ENCODE measurements around the gene SFMBT2.

The SFMBT2 gene

GRCh38 chr10:7445474-7446185 is 34.8 kb upstream of the SFMBT2 start:
- ChIA-PET POLR2A (interaction anchor here (1.4 kb wide), 1 partner anchor 9 kb away, joined by 6 read pairs; no protein-coding TSS in a partner anchor), CTCF (interaction anchor here (0.6 kb wide), 1 partner anchor 1866 kb away, joined by 3 read pairs; no protein-coding TSS in a partner anchor)
- no peak for TF ChIP-seq ZNF384 (IDR thresholded peaks at IDR 0.05)
- TF ChIP-seq BHLHE40 (IDR thresholded peaks at IDR 0.05; ENCODE audit: borderline replicate concordance) = no peak
- no peak for TF ChIP-seq SUZ12 (IDR thresholded peaks at IDR 0.05)
- TF ChIP-seq ARNT (IDR thresholded peaks at IDR 0.05) = no peak
- no peak for TF ChIP-seq ELF4 (IDR thresholded peaks at IDR 0.05)
- no peak for TF ChIP-seq TARDBP (IDR thresholded peaks at IDR 0.05)
- no peak for TF ChIP-seq SP1 (IDR thresholded peaks at IDR 0.05)
- TF ChIP-seq HDGF (IDR thresholded peaks at IDR 0.05; ENCODE audit: borderline replicate concordance) = no peak
- TF ChIP-seq FOXK2 (IDR thresholded peaks at IDR 0.05) = no peak
- no peak for TF ChIP-seq PKNOX1 (IDR thresholded peaks at IDR 0.05)
- TF ChIP-seq LEF1 (IDR thresholded peaks at IDR 0.05; ENCODE audit: borderline replicate concordance) = no peak
- no peak for TF ChIP-seq FOXM1 (IDR thresholded peaks at IDR 0.05; ENCODE audit: borderline replicate concordance)
- no peak for DNase-seq (ENCODE audit: extremely low spot score)

DNA sequence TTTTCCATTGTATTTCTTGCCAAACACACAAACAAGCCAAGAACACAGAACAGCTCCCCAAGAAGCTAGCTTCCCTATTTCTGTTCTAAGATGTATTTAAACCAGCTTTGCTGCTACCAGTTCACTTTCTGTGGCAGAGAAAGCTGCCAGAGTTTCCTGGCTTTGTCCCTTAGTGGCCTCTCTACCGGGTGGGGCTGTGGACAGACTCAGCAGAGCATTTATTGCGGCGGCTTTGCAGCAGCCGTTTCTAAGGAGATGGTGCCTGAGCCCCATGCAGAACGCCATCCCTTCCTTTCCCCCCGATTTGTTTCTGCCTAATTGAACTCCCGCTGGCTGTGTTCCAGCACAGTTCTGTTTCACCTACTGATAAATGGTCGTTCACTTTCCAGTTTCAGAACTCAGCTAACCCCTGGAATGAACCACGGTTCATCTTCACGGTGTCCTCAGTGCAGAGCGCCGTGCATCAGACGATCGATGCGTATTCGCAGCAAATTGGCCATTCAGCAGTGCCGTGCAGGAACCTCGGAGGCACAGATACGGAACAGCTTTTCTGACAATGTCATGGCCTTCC is 33.8 kb upstream of the SFMBT2 start:
- DNase-seq (ENCODE audit: extremely low spot score) = peak; percentile 31
- CTCF ChIA-PET = interaction anchor here (0.5 to 0.8 kb wide), 2 partner anchors 44 to 134 kb away, joined by 3 read pairs; no protein-coding TSS in a partner anchor
- TF ChIP-seq ZNF384 (IDR thresholded peaks at IDR 0.05) (no peak), HDGF (IDR thresholded peaks at IDR 0.05; ENCODE audit: borderline replicate concordance) (no peak), L3MBTL2 (conservative IDR thresholded peaks at IDR 0.05) (no peak)
- POLR2A ChIA-PET = interaction anchor here (1.2 to 1.4 kb wide), 3 partner anchors 8 to 50 kb away, joined by 3 to 6 read pairs (median 4); no protein-coding TSS in a partner anchor

- TF ChIP-seq FOXM1 (IDR thresholded peaks at IDR 0.05; ENCODE audit: borderline replicate concordance) (no peak), FOXK2 (IDR thresholded peaks at IDR 0.05) (no peak), SP1 (IDR thresholded peaks at IDR 0.05) (no peak), NFRKB (IDR thresholded peaks at IDR 0.05) (no peak), L3MBTL2 (conservative IDR thresholded peaks at IDR 0.05) (no peak), HDGF (IDR thresholded peaks at IDR 0.05; ENCODE audit: borderline replicate concordance) (no peak), SUZ12 (IDR thresholded peaks at IDR 0.05) (no peak), TARDBP (IDR thresholded peaks at IDR 0.05) (no peak), ARNT (IDR thresholded peaks at IDR 0.05) (no peak), ZNF384 (IDR thresholded peaks at IDR 0.05) (no peak), CTBP1 (IDR thresholded peaks at IDR 0.05; ENCODE audit: borderline replicate concordance) (no peak), BHLHE40 (IDR thresholded peaks at IDR 0.05; ENCODE audit: borderline replicate concordance) (no peak), LEF1 (IDR thresholded peaks at IDR 0.05; ENCODE audit: borderline replicate concordance) (no peak), FOXA1 (IDR thresholded peaks at IDR 0.05) (no peak), PKNOX1 (IDR thresholded peaks at IDR 0.05) (no peak), ELF4 (IDR thresholded peaks at IDR 0.05) (no peak)
- ChIA-PET CTCF (interaction anchor here (0.6 kb wide), 1 partner anchor 316 kb away, joined by 3 read pairs; no protein-coding TSS in a partner anchor), POLR2A (no interaction called here)
- no peak for DNase-seq (ENCODE audit: extremely low spot score)
These were observed 32.2 kb upstream of the SFMBT2 start for GRCh38 chr10:7443036-7443435.

GRCh38 chr10:7441403-7442147 is 30.7 kb upstream of the SFMBT2 start:
- DNase-seq (ENCODE audit: extremely low spot score) = no peak
- ChIA-PET CTCF (no interaction called here), POLR2A (no interaction called here)
- TF ChIP-seq SUZ12 (IDR thresholded peaks at IDR 0.05) (no peak), PKNOX1 (IDR thresholded peaks at IDR 0.05) (no peak), NFRKB (IDR thresholded peaks at IDR 0.05) (no peak), LEF1 (IDR thresholded peaks at IDR 0.05; ENCODE audit: borderline replicate concordance) (no peak), ELF4 (IDR thresholded peaks at IDR 0.05) (no peak), FOXM1 (IDR thresholded peaks at IDR 0.05; ENCODE audit: borderline replicate concordance) (no peak), TARDBP (IDR thresholded peaks at IDR 0.05) (no peak), BHLHE40 (IDR thresholded peaks at IDR 0.05; ENCODE audit: borderline replicate concordance) (no peak), ARNT (IDR thresholded peaks at IDR 0.05) (no peak), ZNF384 (IDR thresholded peaks at IDR 0.05) (no peak)

- POLR2A ChIA-PET = no interaction called here
- CTCF ChIA-PET = interaction anchor here (0.6 kb wide), 3 partner anchors 35 to 128 kb away, joined by 3 to 4 read pairs (median 4); no protein-coding TSS in a partner anchor
- no peak for DNase-seq (ENCODE audit: extremely low spot score)
- no peak for TF ChIP-seq NFRKB (IDR thresholded peaks at IDR 0.05)
These were observed 28.9 kb upstream of the SFMBT2 start for GRCh38 chr10:7439696-7440095.

Measured in HEK293T (cell line).